Muscle of back (tissue), 11 donors: Measurements from ENCODE around the gene TMEM184A. TPM values are rescaled to one million over a fixed set of nuclear protein-coding genes. Genes with fewer than 3 reads are reported as not detected.

Experiments
- DNase-seq, 3 donors: peaks; one replicate each; pipeline versions ENCODE4 v3.0.0 to v3.0.0-alpha.2; 2013
- polyA plus RNA-seq, 10 donors: library from polyadenylated mRNA; unstranded; fragments of 120-200 nt; gene quantifications; one replicate each; pipeline ENCODE4 v1.2.1, GENCODE V29; 2013; ENCODE audit not compliant: insufficient read length in 10 of 10

The TMEM184A gene
- polyA plus RNA-seq, 10 donors, result 0.42 to 1.6 (median 0.67) TPM

DNA sequence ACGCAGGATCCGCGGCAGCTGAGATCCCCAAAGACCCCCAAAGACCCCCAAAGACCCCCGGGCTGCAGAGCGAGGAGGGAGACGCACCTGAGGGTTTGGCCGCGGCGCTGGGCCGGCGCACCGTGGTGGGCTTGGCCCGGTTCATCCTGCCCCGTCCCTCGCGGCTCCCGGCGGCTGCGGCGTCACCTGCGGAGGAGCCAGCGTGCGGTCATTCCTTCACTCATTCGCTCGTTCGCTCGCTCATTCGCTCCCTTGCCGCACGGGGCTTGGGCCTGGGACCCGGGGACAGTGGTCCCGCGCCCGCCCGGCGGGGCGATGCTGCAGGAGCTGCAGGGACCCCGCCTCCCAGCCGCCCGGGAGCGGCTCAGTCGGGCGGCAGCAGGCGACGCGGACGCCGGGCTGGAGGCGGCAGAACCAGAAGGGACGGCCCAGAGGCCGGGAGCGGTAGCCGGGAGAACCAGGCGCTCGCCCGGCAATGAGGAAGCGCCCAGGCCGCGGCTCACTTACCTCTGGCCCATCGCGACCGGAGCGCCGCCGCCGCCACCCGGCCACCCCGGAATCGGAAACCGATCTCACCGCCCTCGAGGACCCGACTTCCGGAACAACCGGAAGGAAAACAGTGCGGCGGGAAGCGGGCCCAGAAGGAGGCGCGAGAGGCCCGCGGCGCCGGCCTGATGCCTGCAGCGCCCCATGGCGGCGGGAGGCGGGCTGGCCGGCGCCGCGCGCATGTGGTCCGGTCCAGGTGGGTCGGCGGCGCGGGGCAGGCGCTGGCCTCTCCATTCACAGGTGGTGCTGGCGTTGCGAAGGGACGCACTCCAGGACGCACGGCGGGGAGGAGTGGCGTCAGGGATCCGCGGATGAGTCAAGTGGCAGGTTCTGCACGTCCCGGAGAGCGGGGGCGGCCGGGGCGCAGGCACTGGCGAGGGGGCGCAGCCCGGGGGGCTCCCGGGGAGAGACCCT is 51.9 kb downstream of the TMEM184A start, which contains the start of gene INTS1:
Gene INTS1 (minus strand): TSS at position 574 of the 960 bp plus-strand sequence. CDS start 429 bp downstream, at position 145.
- DNase-seq, result peak; percentile 91 to 96 (median 95)

- DNase-seq, result no peak
Observed at GRCh38 chr7:1503390-1503789, 52.6 kb downstream of the TMEM184A start.

DNA sequence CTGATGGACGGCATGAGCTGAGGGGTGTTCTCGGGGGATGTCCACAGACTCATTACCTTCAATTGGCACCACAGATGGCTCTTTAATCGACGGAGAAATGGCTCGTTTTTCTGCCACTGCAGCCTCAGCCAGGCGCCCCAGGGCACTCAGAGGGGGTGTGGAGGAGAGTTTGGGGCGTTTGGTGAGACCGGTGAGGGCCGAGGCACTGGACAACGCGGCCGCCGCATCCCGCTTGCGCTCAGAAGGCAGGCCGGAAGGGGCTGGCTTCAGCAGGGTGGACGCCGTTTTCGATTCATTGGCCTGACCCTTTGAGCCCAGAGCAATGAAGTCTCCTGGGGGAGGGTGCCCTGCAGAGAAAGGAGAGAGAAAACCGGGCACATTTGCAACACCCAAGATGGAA is 53.2 kb downstream of the TMEM184A start:
- DNase-seq, result no peak

GRCh38 chr7:1501487-1502270 is 54.3 kb downstream of the TMEM184A start:
- no peak for DNase-seq

- DNase-seq, result no peak
Observed at GRCh38 chr7:1500064-1500807, 55.8 kb downstream of the TMEM184A start.

GRCh38 chr7:1499367-1500029 is 56.5 kb downstream of the TMEM184A start:
- DNase-seq, result no peak

- DNase-seq, result no peak
Observed at GRCh38 chr7:1498370-1499305, 57.4 kb downstream of the TMEM184A start.

- no peak for DNase-seq
Observed at GRCh38 chr7:1497293-1497927, 58.6 kb downstream of the TMEM184A start.

GRCh38 chr7:1496531-1497292 is 59.3 kb downstream of the TMEM184A start:
- no peak for DNase-seq

DNA sequence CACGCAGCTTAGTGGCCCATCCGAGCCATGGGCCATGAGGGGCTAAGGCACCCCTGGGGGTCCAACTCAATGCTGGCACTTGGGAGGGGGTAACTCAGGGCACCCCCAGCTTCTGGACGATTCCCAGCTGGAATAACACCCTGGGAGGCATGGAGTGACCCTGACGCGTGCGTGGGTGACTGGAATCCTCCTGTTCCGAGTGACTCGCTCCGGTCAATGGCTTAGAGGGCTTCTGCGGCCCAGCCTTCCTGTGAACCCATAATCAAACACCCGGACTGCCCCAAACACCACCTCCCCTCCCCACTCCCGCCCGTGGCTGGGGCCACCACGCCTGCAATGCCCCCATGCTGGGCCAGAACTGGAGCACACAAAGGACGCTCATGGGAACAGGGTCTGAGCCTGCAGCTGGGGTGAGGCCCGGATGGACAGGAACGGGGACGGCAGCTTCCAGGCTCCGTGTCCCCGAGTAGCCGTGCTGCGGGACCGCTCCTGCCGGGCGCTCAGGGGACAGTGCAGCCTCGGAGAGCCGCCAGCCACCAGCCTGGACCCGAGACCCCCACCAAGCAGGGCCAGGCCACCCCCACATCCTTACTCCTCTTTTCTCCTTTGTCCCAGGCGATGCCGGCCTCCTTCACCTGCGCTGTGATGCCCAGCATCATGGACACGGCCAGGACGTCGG is 60.3 kb downstream of the TMEM184A start:
- DNase-seq, result no peak

- DNase-seq, result no peak
Observed at GRCh38 chr7:1494866-1495563, 61.0 kb downstream of the TMEM184A start.

DNA sequence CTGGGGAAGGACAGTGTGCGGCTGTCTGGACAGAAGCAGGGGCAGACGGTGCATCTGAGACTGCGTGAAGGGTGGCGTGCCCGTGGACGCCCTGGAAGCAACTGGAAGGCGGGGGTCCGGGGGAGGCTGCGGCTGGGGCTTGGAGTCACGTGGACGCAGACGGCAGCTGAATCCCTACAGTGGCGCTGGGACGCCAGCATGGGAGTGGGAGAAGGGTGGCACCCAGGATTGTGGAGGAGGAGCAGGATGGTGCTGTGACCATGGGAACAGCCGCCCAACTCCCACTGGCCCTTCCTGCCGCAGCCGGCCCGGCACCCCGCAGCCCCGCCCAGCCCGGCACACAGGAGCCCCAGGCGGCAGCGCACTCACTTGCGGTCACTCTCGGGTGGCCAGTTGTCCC is 61.6 kb downstream of the TMEM184A start:
- no peak for DNase-seq

- DNase-seq, result no peak
Observed at GRCh38 chr7:1493571-1493970, 62.4 kb downstream of the TMEM184A start.

DNA sequence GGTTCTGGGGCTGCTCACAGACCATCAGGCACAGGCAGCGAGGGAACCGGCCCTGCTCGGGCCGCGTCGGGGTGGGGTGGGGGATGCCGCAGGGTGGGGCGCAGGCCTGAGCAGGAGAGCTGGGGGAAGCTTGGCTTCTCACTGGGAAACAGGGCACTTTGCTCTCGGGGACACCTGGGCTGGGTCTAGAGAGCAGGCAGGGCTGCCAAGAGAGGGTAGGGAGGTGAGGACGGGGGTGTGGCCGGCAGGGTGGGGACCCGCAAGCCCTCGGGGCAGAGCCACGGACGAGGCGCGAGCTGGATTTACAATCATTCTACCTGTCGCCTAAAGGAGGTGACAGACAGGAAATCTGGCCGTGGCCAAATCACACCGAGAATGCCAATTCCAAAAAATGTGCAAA is 62.9 kb downstream of the TMEM184A start:
- DNase-seq, result no peak

DNA sequence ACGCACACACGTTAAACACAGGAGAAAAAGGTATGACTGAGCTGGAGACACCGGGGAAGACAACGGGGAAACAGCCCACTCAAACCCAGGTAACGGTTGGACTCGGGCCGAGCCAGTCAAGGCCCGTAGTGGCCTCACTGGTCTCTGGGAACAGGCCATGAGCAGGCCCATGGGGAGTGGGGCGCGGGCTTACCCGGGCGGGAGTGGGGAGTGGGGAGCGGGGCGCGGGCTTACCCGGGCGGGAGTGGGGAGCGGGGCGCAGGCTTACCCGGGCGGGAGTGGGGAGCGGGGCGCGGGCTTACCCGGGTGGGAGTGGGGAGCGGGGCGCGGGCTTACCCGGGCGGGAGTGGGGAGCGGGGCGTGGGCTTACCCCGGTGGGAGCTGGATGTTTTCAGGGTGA is 63.4 kb downstream of the TMEM184A start:
- DNase-seq, result no peak
